NB4 (cell line): ENCODE results near the gene FAM216B.

Experiments
- DNase-seq: peaks from one replicate; pipeline ENCODE4 v3.0.0; 2010; ENCODE audit warnings: low read depth
- H3K4me3 ChIP-seq: one replicate; pipeline ENCODE4 v1.5.1; 2011; ENCODE audit warnings: mild to moderate bottlenecking, low read depth, low read length, moderate library complexity
- CTCF ChIP-seq: IDR thresholded peaks from one replicate; pipeline ENCODE4 v1.5.1; 2012; ENCODE audit warnings: low read depth, low read length
- MAX ChIP-seq: IDR thresholded peaks from 2 replicates; pipeline ENCODE4 v1.6.1; 2011; ENCODE audit warnings: low read depth, low read length
- MYC ChIP-seq: IDR thresholded peaks from 2 replicates; pipeline ENCODE4 v1.6.1; 2011; ENCODE audit warnings: low read depth, low read length
- POLR2A ChIP-seq: IDR thresholded peaks from 2 replicates; pipeline ENCODE4 v1.6.1; 2011; ENCODE audit warnings: mild to moderate bottlenecking; ENCODE audit not compliant: insufficient read length; ENCODE audit errors: extremely low read depth

FAM216B gene

GRCh38 chr13:42820451-42820850, 39.1 kb downstream of the FAM216B start:
- TF ChIP-seq CTCF: no peak
- TF ChIP-seq POLR2A: no peak
- no peak for DNase-seq
- H3K4me3 ChIP-seq: no peak overlapping the region

DNA sequence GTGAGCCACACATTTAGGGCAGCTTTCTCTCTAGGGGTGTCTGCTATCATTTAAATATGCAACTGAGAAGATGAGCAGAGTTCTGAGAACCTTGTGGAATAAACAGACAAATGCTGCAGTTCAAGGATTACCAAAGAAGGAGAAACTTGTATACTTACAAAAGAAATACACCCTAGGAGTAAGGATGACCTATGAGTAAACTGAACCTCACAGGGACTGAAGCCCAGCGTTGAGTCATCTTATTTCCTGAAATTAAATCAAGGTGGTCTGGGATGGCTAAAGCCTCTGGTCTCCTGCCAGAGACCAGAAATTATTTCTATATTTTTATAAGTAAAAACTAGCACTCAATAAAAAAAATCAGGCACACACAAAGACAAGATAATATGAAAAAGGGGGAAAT, 40.1 kb downstream of the FAM216B start:
- H3K4me3 ChIP-seq: no peak overlapping the region
- DNase-seq: no peak
- TF ChIP-seq MAX (no peak), MYC (no peak), POLR2A (no peak), CTCF (no peak)

GRCh38 chr13:42832341-42833096, 51.1 kb downstream of the FAM216B start:
- DNase-seq: peak; percentile 8
- H3K4me3 ChIP-seq: no peak overlapping the region
- TF ChIP-seq POLR2A (no peak), CTCF (no peak), MYC (no peak), MAX (no peak)

DNA sequence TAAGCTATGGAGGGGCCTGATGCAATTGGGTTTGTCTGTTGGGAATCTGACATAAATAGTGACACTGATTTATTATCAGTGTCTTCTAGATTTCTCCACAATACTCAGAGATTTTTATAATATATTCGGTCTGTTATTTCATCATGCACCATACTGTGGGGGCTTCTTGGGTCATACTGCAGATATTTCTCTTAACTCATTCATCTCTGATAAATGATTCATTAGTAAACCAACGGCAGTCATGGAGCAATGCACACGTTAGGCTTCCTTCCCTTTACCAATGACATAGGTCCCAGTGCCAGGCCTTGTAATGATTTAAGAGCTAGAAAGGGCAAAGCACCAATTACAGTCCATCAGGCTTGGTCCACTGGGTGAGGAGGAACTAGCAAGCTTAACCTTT, 53.6 kb downstream of the FAM216B start:
- DNase-seq: no peak
- H3K4me3 ChIP-seq: no peak overlapping the region
- TF ChIP-seq POLR2A: no peak
- no peak for TF ChIP-seq MAX
- TF ChIP-seq CTCF: no peak
- TF ChIP-seq MYC: no peak

DNA sequence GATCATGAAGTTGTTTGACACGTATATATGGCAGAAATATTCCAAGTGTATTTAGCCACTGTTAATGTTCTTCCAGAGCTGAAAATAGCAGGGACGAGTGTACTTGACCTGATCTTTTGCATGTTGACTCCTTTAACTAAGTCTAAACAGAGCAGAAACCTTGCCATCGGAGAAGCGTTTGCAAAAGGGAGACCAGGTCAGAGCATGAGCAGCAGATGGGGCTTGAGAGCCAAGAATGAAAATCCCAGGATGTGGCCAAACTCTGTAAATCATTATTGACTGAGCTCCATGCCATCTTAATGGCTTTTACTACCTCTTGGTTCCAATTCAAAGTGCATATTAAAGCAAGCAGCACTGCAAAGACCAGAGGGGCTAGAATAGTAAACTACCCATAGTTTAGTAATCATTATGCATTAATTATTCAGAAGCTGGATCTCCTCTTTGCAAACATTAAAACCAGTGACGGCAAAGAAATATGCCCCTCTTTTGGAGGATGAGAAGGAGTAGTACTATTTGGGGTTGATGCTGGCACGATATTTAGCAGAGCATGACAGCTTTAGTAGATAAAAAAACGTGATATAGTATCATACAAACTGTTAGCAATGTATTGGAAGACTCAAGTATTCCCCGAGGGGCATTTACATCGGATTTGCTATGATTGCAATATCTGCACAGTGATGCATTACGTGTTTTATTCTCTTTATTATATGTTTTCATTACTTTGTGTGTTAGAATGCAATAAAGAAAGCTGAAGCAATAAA, 55.7 kb downstream of the FAM216B start:
- no peak for DNase-seq
- TF ChIP-seq POLR2A: no peak
- no peak for TF ChIP-seq MYC
- TF ChIP-seq MAX: no peak
- TF ChIP-seq CTCF: peak; percentile 5
- H3K4me3 ChIP-seq: no peak overlapping the region
